Stomach (tissue), 9 donors: Measurements from ENCODE around the gene NR3C1. TPM values are rescaled to one million over a fixed set of nuclear protein-coding genes. Genes with fewer than 3 reads are reported as not detected.

Experiments
- DNase-seq, 2 donors: peaks; one replicate each; pipeline versions ENCODE4 v3.0.0 to v3.0.0-alpha.2; 2013 to 2019
- H3K27ac ChIP-seq, 5 donors: fragments of 200-600 bp in 4 of 5; sonication (generic) in 4 of 5; one replicate each; pipeline ENCODE4 v1.5.1; 2013 to 2019; ENCODE audit warnings: mild to moderate bottlenecking in 1 of 5, moderate library complexity in 1 of 5
- H3K27me3 ChIP-seq, 3 donors: fragments of 200-600 bp; sonication (generic); one replicate each; pipeline ENCODE4 v1.5.1; 2017 to 2019; ENCODE audit warnings: mixed run types in 1 of 3
- H3K36me3 ChIP-seq, 4 donors: fragments of 200-600 bp; sonication (generic); 1 replicate in 3 of 4; 2 replicates in 1 of 4; pipeline ENCODE4 v1.5.1; 2016 to 2019
- H3K4me1 ChIP-seq, 4 donors: fragments of 200-600 bp; sonication (generic); one replicate each; pipeline ENCODE4 v1.5.1; 2016 to 2019
- H3K4me3 ChIP-seq, 4 donors: fragments of 200-600 bp; sonication (generic) in 3 of 4; one replicate each; pipeline ENCODE4 v1.5.1; 2016 to 2019; ENCODE audit warnings: mild to moderate bottlenecking in 1 of 4
- H3K9me3 ChIP-seq, 4 donors: fragments of 200-600 bp; sonication (generic); one replicate each; pipeline ENCODE4 v1.5.1; 2016 to 2019
- CTCF ChIP-seq, 7 experiments: fragments of 450-650 bp in 4 of 7; fragments of 200-600 bp in 3 of 7; sonication (generic) in 3 of 7; IDR thresholded peaks; one replicate each; pipeline ENCODE4 v1.5.1; 2016 to 2019; ENCODE audit warnings: antibody characterized with exemption in 7 of 7, control low read depth in 2 of 7, mild to moderate bottlenecking in 1 of 7
- EP300 ChIP-seq: sonication (generic); formaldehyde crosslinking; IDR thresholded peaks from one replicate; pipeline ENCODE4 v1.6.1; 2017; ENCODE audit warnings: antibody characterized with exemption
- POLR2A ChIP-seq, 4 donors: fragments of 450-650 bp; IDR thresholded peaks; one replicate each; pipeline ENCODE4 v1.6.1; 2016; ENCODE audit warnings: antibody characterized with exemption in 4 of 4, control low read depth in 2 of 4, mild to moderate bottlenecking in 1 of 4, moderate library complexity in 1 of 4
- POLR2AphosphoS5 ChIP-seq, 3 donors: sonication (generic); formaldehyde crosslinking; IDR thresholded peaks; one replicate each; pipeline ENCODE4 v1.6.1; 2016; ENCODE audit warnings: antibody characterized with exemption in 3 of 3
- WGBS, 5 donors: extraction: QIAGEN DNeasy Blood & Tissue Kit in 3 of 5; methylation state at CpG; one replicate each; pipeline versions ENCODE4 v1.1.5 to v1.1.7; 2013 to 2018; 5-methylcytosine and 5-hydroxymethylcytosine counted together
- intact Hi-C: fragments of 100-400 bp; cut with DNase I; formaldehyde crosslinking; loops from one replicate; pipeline ENCODE4 v1.15.1; 2023; ENCODE audit warnings: low total_unique reads
- polyA plus RNA-seq, 3 donors: library from polyadenylated mRNA; stranded (reverse); fragments of 200-250 nt; gene quantifications; one replicate each; pipeline ENCODE4 v1.2.3, GENCODE V29; 2013
- total RNA-seq, 5 donors: library from RNA; depleted of rRNA; stranded (reverse); fragments of >200 nt; gene quantifications; one replicate each; pipeline versions ENCODE4 v1.1.0 to v1.2.3, GENCODE V29; 2014 to 2016
- donor health status: healthy with polysubstance abuse.
- donor health status: Bipolar disorder and iron deficiency.
- donor health status: healthy.

Gene NR3C1
- total and polyA plus RNA-seq, 8 donors, result 6.4 to 82.8 (median 15.8) TPM

DNA sequence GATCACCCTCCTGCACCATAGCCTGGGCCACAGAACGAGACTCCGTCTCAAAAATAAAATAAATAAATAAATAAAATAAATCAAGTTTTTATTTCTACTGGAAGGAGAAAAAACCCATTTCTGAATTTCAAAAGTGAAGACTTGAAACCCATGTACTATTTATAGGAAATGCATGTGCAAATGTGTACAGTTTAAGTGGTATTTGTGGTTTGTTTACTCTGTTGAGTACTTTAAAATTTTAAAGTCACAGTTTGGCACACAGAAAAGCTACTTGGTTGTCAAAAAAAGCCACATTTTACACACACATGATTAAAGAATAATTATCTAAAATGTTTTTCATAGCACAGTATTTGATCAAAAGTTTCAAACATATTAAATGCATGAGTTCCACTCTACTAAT is 43.6 kb downstream of the NR3C1 start:
- no peak overlapping the region for H3K27ac ChIP-seq
- WGBS, 5 donors, result 80 to 97% (median 86%) methylated on average over 2 of the region's 2 CpGs
- no peaks in the 10 kb centered on the region for H3K27me3 ChIP-seq
- TF ChIP-seq EP300, result no peak
- DNase-seq, result no peak
- H3K36me3 ChIP-seq, result no peaks in the 10 kb centered on the region
- intact Hi-C loops, result no loop called here
- peaks cover 0 to 7% (median 0%) of the 10 kb centered on the region in 4 donors for H3K9me3 ChIP-seq
- no peak overlapping the region for H3K4me3 ChIP-seq
- H3K4me1 ChIP-seq, result peaks cover 23 to 79% (median 43%) of the 10 kb centered on the region in 4 donors

DNA sequence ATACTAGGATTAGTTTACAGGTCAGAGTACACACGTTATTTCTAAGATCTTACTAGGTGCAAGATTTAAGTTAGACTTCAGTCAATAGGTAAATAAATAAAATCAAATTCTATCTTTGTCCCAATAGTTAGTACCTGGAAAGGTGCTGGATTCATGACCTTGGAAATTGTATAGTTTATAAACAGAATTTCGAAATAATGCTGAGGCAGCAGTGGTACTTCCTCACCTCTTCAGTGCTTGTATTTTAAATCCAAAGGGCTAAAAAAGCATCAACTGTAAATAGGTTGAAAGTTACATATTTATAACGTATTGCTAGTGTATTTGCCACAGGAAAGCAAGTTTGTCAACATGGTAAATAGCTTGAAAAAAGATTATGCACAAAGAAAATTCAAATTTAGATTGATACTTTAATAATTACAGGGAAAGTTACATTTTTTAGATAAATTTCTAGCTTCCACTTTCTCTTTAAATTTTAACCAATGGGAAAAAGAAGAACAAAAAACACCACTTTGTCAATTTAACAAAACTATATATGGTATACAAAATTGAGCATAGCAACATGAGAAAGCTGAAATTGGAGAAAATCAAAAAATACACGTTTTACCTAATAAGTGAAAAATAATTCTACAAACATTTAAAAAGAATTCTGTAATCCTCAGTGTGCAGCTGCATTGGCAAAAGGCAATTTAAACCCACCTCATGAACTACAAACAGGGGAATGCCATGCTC is 46.5 kb downstream of the NR3C1 start:
- no peak for TF ChIP-seq POLR2AphosphoS5 (IDR thresholded peaks at IDR 0.05)
- TF ChIP-seq POLR2A (IDR thresholded peaks at IDR 0.05), result no peak
- TF ChIP-seq EP300, result no peak
- no peak for TF ChIP-seq CTCF (IDR thresholded peaks at IDR 0.05)
- Histone ChIP-seq H3K27ac (no peak overlapping the region), H3K27me3 (no peaks in the 10 kb centered on the region), H3K9me3 (no peaks in the 10 kb centered on the region), H3K4me1 (peaks cover 37 to 100% (median 65%) of the 10 kb centered on the region in 4 donors), H3K36me3 (no peaks in the 10 kb centered on the region), H3K4me3 (no peak overlapping the region)
- intact Hi-C loops, result no loop called here
- WGBS, 5 donors, result 50 to 65% (median 55%) methylated on average over 4 of the region's 4 CpGs
- no peak for DNase-seq

- peak; percentile 67 to 93 for DNase-seq
- Histone ChIP-seq H3K9me3 (no peaks in the 10 kb centered on the region), H3K27ac (peak overlapping the region in 1 of 5 donors; percentile 44), H3K36me3 (no peaks in the 10 kb centered on the region), H3K27me3 (no peaks in the 10 kb centered on the region), H3K4me1 (peaks cover 24 to 99% (median 59%) of the 10 kb centered on the region in 4 donors), H3K4me3 (no peak overlapping the region)
- TF ChIP-seq POLR2A (IDR thresholded peaks at IDR 0.05) (no peak), POLR2AphosphoS5 (IDR thresholded peaks at IDR 0.05) (peak in 2 of 3 donors; percentile 30 to 50)
- intact Hi-C loops, result no loop called here
Measured at GRCh38 chr5:143355710-143356109, 47.8 kb downstream of the NR3C1 start.

- WGBS, 5 donors, result 15 to 27% (median 25%) methylated on average over 3 of the region's 3 CpGs
- intact Hi-C loops, result no loop called here
- H3K36me3 ChIP-seq, result no peaks in the 10 kb centered on the region
- no peaks in the 10 kb centered on the region for H3K27me3 ChIP-seq
- no peak for DNase-seq
- TF ChIP-seq CTCF (IDR thresholded peaks at IDR 0.05), result no peak
- no peak for TF ChIP-seq POLR2AphosphoS5 (IDR thresholded peaks at IDR 0.05)
- TF ChIP-seq EP300, result no peak
- TF ChIP-seq POLR2A (IDR thresholded peaks at IDR 0.05), result no peak
- no peaks in the 10 kb centered on the region for H3K9me3 ChIP-seq
- peaks cover 22 to 99% (median 64%) of the 10 kb centered on the region in 4 donors for H3K4me1 ChIP-seq
- H3K4me3 ChIP-seq, result peak overlapping the region in 1 of 4 donors; percentile 3
- peak overlapping the region in 4 of 5 donors; percentile 3 to 64 (median 54) for H3K27ac ChIP-seq
Measured at GRCh38 chr5:143354025-143354424, 49.5 kb downstream of the NR3C1 start.

DNA sequence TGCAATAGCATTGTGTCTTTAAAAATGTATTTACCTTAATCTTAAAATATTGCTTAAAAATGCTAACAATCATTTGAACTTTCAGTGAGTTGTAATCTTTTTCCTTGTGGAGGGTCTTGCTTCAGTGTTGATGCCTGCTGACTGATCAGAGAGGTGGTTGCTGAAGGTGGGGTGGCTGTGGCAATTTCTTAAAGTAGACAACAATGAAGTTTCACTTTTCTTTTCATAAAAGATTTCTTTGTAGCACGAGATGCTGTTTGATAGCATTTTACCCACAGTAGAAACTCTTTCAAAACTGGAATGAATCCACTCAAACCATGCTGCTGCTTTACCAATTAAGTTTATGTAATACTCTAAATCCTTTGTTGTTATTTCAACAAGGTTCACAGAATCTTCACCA is 50.8 kb downstream of the NR3C1 start:
- Histone ChIP-seq H3K27me3 (no peaks in the 10 kb centered on the region), H3K4me1 (peaks cover 22 to 95% (median 65%) of the 10 kb centered on the region in 4 donors), H3K27ac (peak overlapping the region in 1 of 5 donors; percentile 60), H3K4me3 (no peak overlapping the region), H3K9me3 (no peaks in the 10 kb centered on the region), H3K36me3 (no peaks in the 10 kb centered on the region)
- 6 to 36% (median 15%) methylated on average over 1 of the region's 1 CpG for WGBS, 5 donors
- DNase-seq, result no peak
- TF ChIP-seq POLR2A (IDR thresholded peaks at IDR 0.05), result no peak
- no peak for TF ChIP-seq EP300
- TF ChIP-seq CTCF (IDR thresholded peaks at IDR 0.05), result no peak
- TF ChIP-seq POLR2AphosphoS5 (IDR thresholded peaks at IDR 0.05), result no peak
- intact Hi-C loops, result no loop called here
